ENCODE measurements around the gene UVRAG. TPM values are rescaled to one million over a fixed set of nuclear protein-coding genes. Genes with fewer than 3 reads are reported as not detected.

Gene UVRAG
- total and polyA plus RNA-seq, 2 of the 4 experiments (the other 2 are of a cell fraction) = 5.6 to 10.9 TPM

DNA sequence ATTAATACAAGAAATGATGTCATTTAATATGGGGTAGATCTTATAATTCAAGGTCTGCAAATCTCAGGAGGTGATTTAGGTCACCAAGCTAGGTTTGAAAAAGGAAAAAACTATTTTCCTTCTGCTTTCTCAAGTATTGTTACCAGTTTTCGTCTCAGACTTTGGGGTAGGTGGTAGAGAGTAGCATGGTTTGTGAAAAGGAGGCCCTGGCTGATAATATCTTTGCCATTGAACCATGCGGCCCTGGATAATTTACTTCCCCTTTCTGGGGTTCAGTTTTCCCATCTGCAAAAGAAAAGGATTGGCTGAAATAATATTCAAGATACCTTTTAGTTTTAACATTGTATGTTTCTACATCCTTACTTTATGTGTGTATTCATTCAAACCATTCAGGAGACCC is 299.2 kb downstream of the UVRAG start:
- Histone ChIP-seq H2BK15ac (ENCODE audit: low read depth, low read length) (no peak overlapping the region), H3K36me3 (ENCODE audit: control insufficient read depth, insufficient read depth, low read length) (peaks cover 2% of the 10 kb centered on the region; the same call in 1 of the 2 replicates), H2BK20ac (ENCODE audit: low read depth, low read length) (no peak overlapping the region), H3K4me1 (ENCODE audit: control insufficient read depth, insufficient read depth, low read length) (no peaks in the 10 kb centered on the region), H2BK120ac (ENCODE audit: low read depth, low read length) (no peak overlapping the region), H2AK9ac (replicated peaks; ENCODE audit: low read depth, low read length, poor library complexity) (no peak overlapping the region), H3K14ac (replicated peaks; ENCODE audit: low read depth, low read length) (no peak overlapping the region), H3K4ac (ENCODE audit: low read depth, low read length) (no peak overlapping the region), H3K4me3 (ENCODE audit: insufficient read depth, low read depth, low read length) (no peak overlapping the region), H3K56ac (ENCODE audit: extremely low read depth, insufficient read depth, low read length) (no peak overlapping the region), H3K79me1 (ENCODE audit: low read depth in 1 of 2, low read length in 2 of 2) (no peaks in the 10 kb centered on the region), H2BK5ac (ENCODE audit: low read depth, low read length, poor library complexity, severe bottlenecking) (no peak overlapping the region), H2AK5ac (ENCODE audit: low read depth, low read length) (no peak overlapping the region), H3K18ac (ENCODE audit: low read depth, low read length) (no peak overlapping the region), H3K9me1 (ENCODE audit: insufficient read depth, low read length) (no peaks in the 10 kb centered on the region), H3K9me3 (ENCODE audit: control insufficient read depth, insufficient read depth, low read length) (no peaks in the 10 kb centered on the region), H4K5ac (ENCODE audit: low read depth, low read length) (no peak overlapping the region), H4K91ac (ENCODE audit: insufficient read depth, low read depth, low read length) (no peak overlapping the region), H4K20me1 (ENCODE audit: insufficient read depth, low read length) (no peaks in the 10 kb centered on the region), H4K8ac (ENCODE audit: low read depth in 2 of 2, low read length in 2 of 2) (no peak overlapping the region), H3K9ac (ENCODE audit: low read depth, low read length) (no peak overlapping the region), H2AFZ (replicated peaks; ENCODE audit: low read length, poor library complexity) (no peak overlapping the region), H3K27ac (ENCODE audit: insufficient read depth, low read length) (no peak overlapping the region), H3K23ac (ENCODE audit: low read depth, low read length) (no peak overlapping the region), H3K4me2 (ENCODE audit: low read depth, low read length) (no peak overlapping the region), H3K27me3 (ENCODE audit: control insufficient read depth, insufficient read depth, low read length) (no peaks in the 10 kb centered on the region)
- no TSS peak for BruUV-seq (replicated peaks)
- WGBS, 2 experiments (ENCODE audit: extremely low coverage in 2 of 2, insufficient read length in 1 of 2) = no CpG with 5 or more reads among the region's 2 CpGs
- ATAC-seq (ENCODE audit: low read depth) = no peak
- in situ Hi-C loops (cut with MboI; ENCODE audit: low sequenced_read_pairs) = no loop called here
- no peak for DNase-seq
- TF ChIP-seq SMC3 (IDR thresholded peaks at IDR 0.05; ENCODE audit: low read depth, low read length) (no peak), POLR2A (IDR thresholded peaks at IDR 0.05; ENCODE audit: low read depth, low read length) (no peak), MAFK (IDR thresholded peaks at IDR 0.05; ENCODE audit: low read depth, low read length) (no peak), NFE2L2 (IDR thresholded peaks at IDR 0.05; ENCODE audit: low read depth, low read length) (no peak), CHD1 (IDR thresholded peaks at IDR 0.05; ENCODE audit: low read depth, low read length) (no peak), RFX5 (IDR thresholded peaks at IDR 0.05; ENCODE audit: low read depth, low read length) (no peak)
- intact Hi-C loops (cut with micrococcal nuclease) = no loop called here
- dilution Hi-C loops (cut with HindIII; ENCODE audit: low sequenced_read_pairs, unreplicated experiment) = no loop called here
- ChIA-PET POLR2A (ENCODE audit: unreplicated experiment) (no interaction called here), CTCF (no interaction called here)

Measured in IMR-90 (cell line).